Chondrocyte (in vitro differentiated cells): Measurements from ENCODE around the gene PGLYRP3. TPM values are rescaled to one million over a fixed set of nuclear protein-coding genes. Genes with fewer than 3 reads are reported as not detected.

Experiments used
- DNase-seq: peaks from one replicate; pipeline ENCODE4 v3.0.0; 2021; ENCODE audit warnings: mixed read lengths, low spot score
- H3K27ac Mint-ChIP-seq: one replicate; pipeline ENCODE4 v1.8.0; 2021; ENCODE audit warnings: mild to moderate bottlenecking, moderate library complexity, mixed read lengths; ENCODE audit not compliant: unreplicated experiment
- H3K27me3 Mint-ChIP-seq: 2 replicates; pipeline ENCODE4 v1.8.0; 2021; ENCODE audit warnings: low read depth, mixed read lengths
- H3K36me3 Mint-ChIP-seq: 2 replicates; pipeline ENCODE4 v1.8.0; 2021; ENCODE audit warnings: low read depth, mixed read lengths
- H3K4me1 Mint-ChIP-seq: 2 replicates; pipeline ENCODE4 v1.8.0; 2021; ENCODE audit warnings: low read depth, mild to moderate bottlenecking, mixed read lengths
- H3K4me3 Mint-ChIP-seq: one replicate; pipeline ENCODE4 v1.8.0; 2021; ENCODE audit warnings: mild to moderate bottlenecking, moderate library complexity, mixed read lengths; ENCODE audit not compliant: unreplicated experiment
- H3K9me3 Mint-ChIP-seq: 2 replicates; pipeline ENCODE4 v1.8.0; 2021; ENCODE audit warnings: low read depth, mixed read lengths
- CTCF ChIP-seq: fragments of 200-600 bp; sonication (generic); IDR thresholded peaks from 2 replicates; pipeline ENCODE4 v1.5.0; 2021; ENCODE audit warnings: antibody characterized with exemption, mild to moderate bottlenecking, moderate library complexity
- total RNA-seq: library from RNA; stranded (reverse); gene quantifications from 3 replicates; pipeline ENCODE4 v1.2.1, GENCODE V29; 2021

PGLYRP3 gene
- total RNA-seq, 1 donor from 2014 or later, result not detected

GRCh38 chr1:153305682-153306081 is 7.1 kb downstream of the PGLYRP3 start:
- no peak for TF ChIP-seq CTCF

GRCh38 chr1:153302308-153302707 is 10.4 kb downstream of the PGLYRP3 start:
- no peak for TF ChIP-seq CTCF
- Mint-ChIP-seq H3K36me3 (no peaks in the 10 kb centered on the region), H3K27me3 (peaks cover 30% of the 10 kb centered on the region), H3K9me3 (no peaks in the 10 kb centered on the region), H3K4me1 (no peaks in the 10 kb centered on the region), H3K4me3 (no peak overlapping the region), H3K27ac (no peak overlapping the region)
- no peak for DNase-seq

More at GRCh38 chr1:153305682-153306081, 7.1 kb downstream of the PGLYRP3 start:
- Mint-ChIP-seq H3K4me1 (no peaks in the 10 kb centered on the region), H3K36me3 (no peaks in the 10 kb centered on the region), H3K27me3 (peaks cover 17% of the 10 kb centered on the region), H3K27ac (no peak overlapping the region), H3K9me3 (no peaks in the 10 kb centered on the region), H3K4me3 (no peak overlapping the region)
- no peak for DNase-seq

- H3K36me3 Mint-ChIP-seq, result no peaks in the 10 kb centered on the region
- H3K4me1 Mint-ChIP-seq, result no peaks in the 10 kb centered on the region
- no peak for TF ChIP-seq CTCF
- H3K9me3 Mint-ChIP-seq, result no peaks in the 10 kb centered on the region
- no peak overlapping the region for H3K27ac Mint-ChIP-seq
- H3K4me3 Mint-ChIP-seq, result no peak overlapping the region
- DNase-seq, result no peak
- peaks cover 7% of the 10 kb centered on the region for H3K27me3 Mint-ChIP-seq
These were observed 18.9 kb downstream of the PGLYRP3 start for GRCh38 chr1:153293851-153294250.

- Mint-ChIP-seq H3K27me3 (peaks cover 7% of the 10 kb centered on the region), H3K9me3 (no peaks in the 10 kb centered on the region), H3K36me3 (no peaks in the 10 kb centered on the region), H3K4me1 (no peaks in the 10 kb centered on the region), H3K27ac (no peak overlapping the region), H3K4me3 (no peak overlapping the region)
- no peak for TF ChIP-seq CTCF
- DNase-seq, result no peak
These were observed 19.3 kb downstream of the PGLYRP3 start for GRCh38 chr1:153293480-153293775.

- H3K36me3 Mint-ChIP-seq, result no peaks in the 10 kb centered on the region
- no peak overlapping the region for H3K27ac Mint-ChIP-seq
- H3K4me1 Mint-ChIP-seq, result no peaks in the 10 kb centered on the region
- H3K27me3 Mint-ChIP-seq, result peaks cover 7% of the 10 kb centered on the region
- no peaks in the 10 kb centered on the region for H3K9me3 Mint-ChIP-seq
- no peak for TF ChIP-seq CTCF
- H3K4me3 Mint-ChIP-seq, result no peak overlapping the region
- no peak for DNase-seq
These were observed 19.8 kb downstream of the PGLYRP3 start for GRCh38 chr1:153292740-153293479.
